ENCODE measurements around the gene EXO1. TPM values are rescaled to one million over a fixed set of nuclear protein-coding genes. Genes with fewer than 3 reads are reported as not detected.
"Not testable (repeated sequence)": the region's sequence is repeated elsewhere in the genome, so short reads cannot be mapped to it uniquely, and the experiment has no call there.

Gene EXO1
- total and polyA plus RNA-seq, 5 donors from 2014 or later, result 0.83 to 2.7 (median 2.0) TPM

DNA sequence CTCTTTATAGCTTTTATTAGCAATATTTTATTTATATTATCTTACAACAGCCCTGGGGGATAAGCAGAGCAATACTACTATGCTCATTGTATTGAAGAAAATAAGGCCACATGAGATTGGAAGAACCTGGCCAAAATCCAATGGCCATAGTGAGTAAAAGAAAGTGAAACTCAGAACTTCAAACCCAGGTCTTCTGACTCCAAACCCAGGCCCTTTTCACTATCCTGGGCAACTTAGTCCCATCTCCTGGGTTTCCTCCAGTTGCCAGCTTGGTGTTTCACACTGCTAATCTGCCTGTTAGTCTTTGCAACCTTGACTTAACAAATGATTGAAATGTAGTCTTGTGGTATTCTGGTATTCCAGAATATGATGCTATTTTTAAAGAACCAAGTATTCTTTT, 22.4 kb upstream of the EXO1 start:
- Mint-ChIP-seq H3K4me1 (no peaks in the 10 kb centered on the region), H3K4me3 (no peak overlapping the region), H3K36me3 (no peaks in the 10 kb centered on the region), H3K9me3 (no peaks in the 10 kb centered on the region), H3K27ac (no peak overlapping the region), H3K27me3 (peaks cover 4% of the 10 kb centered on the region)
- H3K4me1 ChIP-seq (ENCODE audit: control insufficient read depth, insufficient read depth, low read length, poor library complexity, severe bottlenecking), result no peaks in the 10 kb centered on the region
- H3K36me3 ChIP-seq (ENCODE audit: control insufficient read depth, insufficient read depth, low read length), result no peaks in the 10 kb centered on the region
- no peak overlapping the region for H3K4me3 ChIP-seq (ENCODE audit: low read depth, low read length)
- H3K27ac ChIP-seq (ENCODE audit: insufficient read depth, low read length, poor library complexity, severe bottlenecking), result no peak overlapping the region
- DNase-seq (no peak), ATAC-seq (ENCODE audit: low read depth in 2 of 2) (no peak)
- H3K27me3 ChIP-seq (ENCODE audit: control insufficient read depth, insufficient read depth, low read length), result no peaks in the 10 kb centered on the region
- no peaks in the 10 kb centered on the region for H3K9me3 ChIP-seq (ENCODE audit: control insufficient read depth in 2 of 2, low read length in 2 of 2)

DNA sequence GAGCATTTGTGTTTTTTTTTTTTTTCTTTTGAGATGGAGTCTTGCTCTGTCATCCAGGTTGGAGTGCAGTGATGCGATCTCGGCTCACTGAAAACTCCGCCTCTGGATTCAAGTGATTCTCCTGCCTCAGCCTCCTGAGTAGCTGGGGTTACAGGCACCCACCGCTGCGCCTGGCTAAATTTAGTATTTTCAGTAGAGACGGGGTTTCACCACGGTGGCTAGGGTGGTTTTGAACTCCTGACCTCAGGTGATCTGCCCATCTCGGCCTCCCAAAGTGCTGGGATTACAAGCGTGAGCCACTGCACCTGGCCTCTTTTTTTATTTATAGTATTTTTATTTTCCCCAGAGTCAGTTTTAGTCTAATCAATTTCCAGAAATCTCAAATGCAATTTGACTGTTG, 21.4 kb upstream of the EXO1 start:
- not testable (repeated sequence) for H3K4me3 Mint-ChIP-seq; H3K9me3 Mint-ChIP-seq; H3K36me3 ChIP-seq (ENCODE audit: control insufficient read depth, insufficient read depth, low read length); H3K4me3 ChIP-seq (ENCODE audit: low read depth, low read length); H3K27ac ChIP-seq (ENCODE audit: insufficient read depth, low read length, poor library complexity, severe bottlenecking); H3K27me3 Mint-ChIP-seq; H3K36me3 Mint-ChIP-seq; H3K9me3 ChIP-seq (ENCODE audit: control insufficient read depth in 2 of 2, low read length in 2 of 2); DNase-seq; H3K4me1 ChIP-seq (ENCODE audit: control insufficient read depth, insufficient read depth, low read length, poor library complexity, severe bottlenecking); H3K4me1 Mint-ChIP-seq; ATAC-seq (ENCODE audit: low read depth in 2 of 2); H3K27me3 ChIP-seq (ENCODE audit: control insufficient read depth, insufficient read depth, low read length)
- peak overlapping the region in 1 of 3 donors; percentile 71 for H3K27ac Mint-ChIP-seq

DNA sequence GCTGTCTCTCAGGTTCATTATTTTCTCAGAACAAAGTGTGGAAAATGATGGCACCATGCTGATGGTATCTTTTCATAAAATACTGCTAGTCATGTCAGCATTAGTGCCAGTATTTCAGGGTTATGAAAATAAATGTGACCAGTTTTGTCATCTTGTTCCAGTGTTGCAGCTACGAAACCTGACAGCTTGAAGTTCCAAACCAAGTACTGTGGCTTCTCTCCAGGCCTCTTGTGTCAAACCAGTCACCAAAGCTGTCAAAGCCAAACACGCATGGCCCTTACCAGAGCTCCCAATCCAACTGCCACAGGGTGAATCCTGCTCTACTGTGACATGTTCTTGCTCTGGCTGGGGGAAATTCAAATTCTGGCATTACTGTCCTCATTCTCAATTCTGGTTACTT, 20.7 kb upstream of the EXO1 start:
- H3K4me1 Mint-ChIP-seq, result no peaks in the 10 kb centered on the region
- Histone ChIP-seq H3K27ac (ENCODE audit: insufficient read depth, low read length, poor library complexity, severe bottlenecking) (no peak overlapping the region), H3K36me3 (ENCODE audit: control insufficient read depth, insufficient read depth, low read length) (no peaks in the 10 kb centered on the region), H3K9me3 (ENCODE audit: control insufficient read depth in 2 of 2, low read length in 2 of 2) (no peaks in the 10 kb centered on the region), H3K27me3 (ENCODE audit: control insufficient read depth, insufficient read depth, low read length) (no peaks in the 10 kb centered on the region), H3K4me3 (ENCODE audit: low read depth, low read length) (no peak overlapping the region), H3K4me1 (ENCODE audit: control insufficient read depth, insufficient read depth, low read length, poor library complexity, severe bottlenecking) (no peaks in the 10 kb centered on the region)
- H3K27me3 Mint-ChIP-seq, result peaks cover 4% of the 10 kb centered on the region
- ATAC-seq (ENCODE audit: low read depth in 2 of 2) (no peak), DNase-seq (no peak)
- no peak overlapping the region for H3K27ac Mint-ChIP-seq
- no peak overlapping the region for H3K4me3 Mint-ChIP-seq
- H3K36me3 Mint-ChIP-seq, result no peaks in the 10 kb centered on the region
- no peaks in the 10 kb centered on the region for H3K9me3 Mint-ChIP-seq

DNA sequence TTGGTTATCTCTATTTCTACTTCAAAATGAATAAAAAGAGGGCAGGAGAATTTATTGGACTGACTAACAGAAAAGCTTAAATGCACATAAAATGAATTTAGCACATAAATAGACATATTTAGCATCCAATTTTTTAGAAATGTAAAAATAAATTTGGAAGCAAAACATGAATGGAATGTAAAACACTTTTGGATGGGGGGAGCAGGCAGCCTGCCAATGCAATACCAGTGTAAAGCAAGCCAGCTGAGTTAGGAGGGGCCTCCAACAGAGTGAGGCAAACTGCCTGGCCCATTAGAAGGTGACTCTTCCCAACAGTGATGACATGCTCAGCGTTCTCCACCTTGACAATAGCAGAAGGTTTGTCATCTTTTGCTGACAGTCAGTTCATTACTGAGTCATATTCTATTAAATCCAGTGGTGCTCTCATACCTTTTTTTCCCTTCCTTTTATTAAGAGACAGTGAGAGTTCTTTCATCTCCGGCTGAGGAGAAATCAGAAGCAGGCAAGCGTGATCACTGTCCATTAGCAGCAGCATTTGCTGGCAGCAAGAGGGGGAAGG, 19.5 kb upstream of the EXO1 start:
- Histone ChIP-seq H3K27ac (ENCODE audit: insufficient read depth, low read length, poor library complexity, severe bottlenecking) (no peak overlapping the region), H3K4me3 (ENCODE audit: low read depth, low read length) (no peak overlapping the region), H3K27me3 (ENCODE audit: control insufficient read depth, insufficient read depth, low read length) (no peaks in the 10 kb centered on the region), H3K9me3 (ENCODE audit: control insufficient read depth in 2 of 2, low read length in 2 of 2) (no peaks in the 10 kb centered on the region), H3K4me1 (ENCODE audit: control insufficient read depth, insufficient read depth, low read length, poor library complexity, severe bottlenecking) (no peaks in the 10 kb centered on the region), H3K36me3 (ENCODE audit: control insufficient read depth, insufficient read depth, low read length) (no peaks in the 10 kb centered on the region)
- no peak overlapping the region for H3K27ac Mint-ChIP-seq
- H3K4me3 Mint-ChIP-seq, result no peak overlapping the region
- no peaks in the 10 kb centered on the region for H3K4me1 Mint-ChIP-seq
- DNase-seq, result no peak
- peaks cover 9% of the 10 kb centered on the region for H3K27me3 Mint-ChIP-seq
- no peak for ATAC-seq (ENCODE audit: low read depth in 2 of 2)
- H3K9me3 Mint-ChIP-seq, result no peaks in the 10 kb centered on the region
- H3K36me3 Mint-ChIP-seq, result no peaks in the 10 kb centered on the region

DNA sequence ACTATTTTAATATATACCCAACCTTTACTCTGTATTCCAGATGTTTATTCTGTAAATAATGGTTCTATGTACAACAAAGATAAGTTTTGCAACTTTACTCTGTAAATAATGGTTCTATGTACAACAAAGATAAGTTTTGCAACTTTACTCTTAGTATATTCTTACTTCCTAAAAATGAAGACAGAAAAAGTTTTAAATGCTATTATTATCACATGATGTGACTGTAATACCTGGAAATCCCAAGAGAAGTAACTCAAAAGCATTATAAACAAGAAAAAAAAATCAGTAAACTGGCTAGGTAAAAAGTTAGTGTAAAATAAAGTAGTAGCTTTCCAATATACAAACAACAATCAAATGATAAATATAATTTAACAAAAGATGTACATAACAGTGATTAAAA, 18.5 kb upstream of the EXO1 start:
- no peak overlapping the region for H3K4me3 ChIP-seq (ENCODE audit: low read depth, low read length)
- H3K27me3 ChIP-seq (ENCODE audit: control insufficient read depth, insufficient read depth, low read length), result no peaks in the 10 kb centered on the region
- H3K9me3 ChIP-seq (ENCODE audit: control insufficient read depth in 2 of 2, low read length in 2 of 2), result no peaks in the 10 kb centered on the region
- no peaks in the 10 kb centered on the region for H3K4me1 Mint-ChIP-seq
- no peaks in the 10 kb centered on the region for H3K9me3 Mint-ChIP-seq
- no peak for ATAC-seq (ENCODE audit: low read depth in 2 of 2)
- H3K27me3 Mint-ChIP-seq, result peaks cover 9% of the 10 kb centered on the region
- H3K4me1 ChIP-seq (ENCODE audit: control insufficient read depth, insufficient read depth, low read length, poor library complexity, severe bottlenecking), result no peaks in the 10 kb centered on the region
- no peak for DNase-seq
- H3K4me3 Mint-ChIP-seq, result no peak overlapping the region
- no peaks in the 10 kb centered on the region for H3K36me3 Mint-ChIP-seq
- H3K27ac ChIP-seq (ENCODE audit: insufficient read depth, low read length, poor library complexity, severe bottlenecking), result no peak overlapping the region
- H3K36me3 ChIP-seq (ENCODE audit: control insufficient read depth, insufficient read depth, low read length), result no peaks in the 10 kb centered on the region
- no peak overlapping the region for H3K27ac Mint-ChIP-seq

DNA sequence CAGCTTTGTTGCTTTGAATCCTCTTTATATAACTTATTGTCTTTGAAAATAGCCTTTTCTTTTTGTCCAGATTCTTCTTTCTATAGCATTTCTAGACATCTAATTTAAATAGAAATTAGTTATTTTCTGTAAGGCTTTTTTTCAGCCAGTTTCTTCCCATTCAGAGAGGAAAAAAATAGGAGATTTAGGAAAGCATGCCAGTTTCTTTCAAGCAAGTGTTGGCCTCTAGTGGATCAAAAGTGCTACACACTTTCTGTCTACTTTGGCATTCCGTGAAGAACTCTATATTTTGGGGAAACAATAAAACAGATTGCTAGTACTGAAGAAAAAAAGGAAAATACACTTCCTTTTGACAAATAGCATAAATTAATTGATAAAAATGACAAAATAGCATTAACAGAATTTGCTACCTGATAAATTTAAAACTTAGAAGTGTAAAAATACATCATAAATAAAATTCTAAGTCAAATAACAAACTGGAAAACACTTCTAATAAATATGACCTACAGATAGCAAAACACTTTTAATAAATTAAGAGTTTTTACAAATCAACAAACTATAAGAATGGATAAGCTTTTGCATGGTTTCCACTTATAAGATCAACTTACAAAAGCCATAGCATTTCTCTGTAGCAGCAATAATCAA, 13.1 kb upstream of the EXO1 start:
- H3K27me3 Mint-ChIP-seq, result peaks cover 23% of the 10 kb centered on the region
- no peaks in the 10 kb centered on the region for H3K36me3 ChIP-seq (ENCODE audit: control insufficient read depth, insufficient read depth, low read length)

DNA sequence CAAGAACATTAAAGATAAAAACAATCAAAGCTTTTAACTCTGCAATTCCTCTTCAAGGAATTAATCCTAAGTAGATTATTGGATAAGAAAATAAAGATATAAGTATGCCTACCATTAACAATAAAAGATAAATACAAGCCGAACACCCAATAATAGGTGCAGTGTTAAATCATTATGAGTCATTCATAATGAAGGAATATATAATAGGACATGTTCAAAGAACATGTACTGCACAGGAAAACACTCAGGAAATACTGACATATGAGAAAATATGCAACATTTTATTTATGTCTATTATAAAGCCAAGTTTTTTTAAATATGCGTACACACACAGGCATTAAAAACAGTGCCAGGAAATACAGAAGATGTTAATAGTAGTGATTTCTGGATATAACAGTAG, 11.1 kb upstream of the EXO1 start:
- Histone ChIP-seq H3K9me3 (ENCODE audit: control insufficient read depth in 2 of 2, low read length in 2 of 2) (no peaks in the 10 kb centered on the region), H3K4me1 (ENCODE audit: control insufficient read depth, insufficient read depth, low read length, poor library complexity, severe bottlenecking) (no peaks in the 10 kb centered on the region), H3K27ac (ENCODE audit: insufficient read depth, low read length, poor library complexity, severe bottlenecking) (no peak overlapping the region), H3K36me3 (ENCODE audit: control insufficient read depth, insufficient read depth, low read length) (no peaks in the 10 kb centered on the region), H3K27me3 (ENCODE audit: control insufficient read depth, insufficient read depth, low read length) (peaks cover 5% of the 10 kb centered on the region), H3K4me3 (ENCODE audit: low read depth, low read length) (no peak overlapping the region)
- no peaks in the 10 kb centered on the region for H3K9me3 Mint-ChIP-seq
- DNase-seq (no peak), ATAC-seq (ENCODE audit: low read depth in 2 of 2) (no peak)
- peaks cover 0 to 10% (median 4%) of the 10 kb centered on the region in 4 donors for H3K4me1 Mint-ChIP-seq
- no peaks in the 10 kb centered on the region for H3K36me3 Mint-ChIP-seq
- no peak overlapping the region for H3K27ac Mint-ChIP-seq
- H3K27me3 Mint-ChIP-seq, result peaks cover 27% of the 10 kb centered on the region
- H3K4me3 Mint-ChIP-seq, result no peak overlapping the region

More for the DNA sequence above, 13.1 kb upstream of the EXO1 start:
- Histone ChIP-seq H3K4me1 (ENCODE audit: control insufficient read depth, insufficient read depth, low read length, poor library complexity, severe bottlenecking) (no peaks in the 10 kb centered on the region), H3K9me3 (ENCODE audit: control insufficient read depth in 2 of 2, low read length in 2 of 2) (no peaks in the 10 kb centered on the region), H3K27me3 (ENCODE audit: control insufficient read depth, insufficient read depth, low read length) (peaks cover 5% of the 10 kb centered on the region), H3K27ac (ENCODE audit: insufficient read depth, low read length, poor library complexity, severe bottlenecking) (no peak overlapping the region), H3K4me3 (ENCODE audit: low read depth, low read length) (no peak overlapping the region)
- no peak overlapping the region for H3K4me3 Mint-ChIP-seq
- DNase-seq, result no peak
- ATAC-seq (ENCODE audit: low read depth in 2 of 2), result no peak
- no peaks in the 10 kb centered on the region for H3K9me3 Mint-ChIP-seq
- peaks cover 0 to 9% (median 4%) of the 10 kb centered on the region in 4 donors for H3K4me1 Mint-ChIP-seq
- H3K36me3 Mint-ChIP-seq, result no peaks in the 10 kb centered on the region
- no peak overlapping the region for H3K27ac Mint-ChIP-seq

DNA sequence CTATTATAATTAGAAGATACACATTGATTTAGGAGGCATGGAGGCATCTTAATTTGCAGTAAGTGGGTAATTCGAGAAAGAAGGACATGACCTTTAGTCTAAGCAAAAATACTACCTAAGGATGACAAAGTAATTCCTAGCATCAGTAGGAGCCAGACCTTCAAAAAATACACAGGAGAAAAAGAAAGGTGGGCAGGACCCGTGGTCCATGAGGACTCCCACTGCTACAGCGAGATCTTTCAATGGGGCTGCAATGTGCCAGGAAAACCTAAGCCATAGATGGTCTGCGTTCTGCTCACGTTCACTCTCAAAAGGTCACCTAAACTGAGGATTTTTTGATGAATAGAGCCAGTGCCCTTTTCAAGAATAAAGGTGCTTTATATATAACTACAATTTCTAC, 10.6 kb upstream of the EXO1 start:
- Histone ChIP-seq H3K9me3 (ENCODE audit: control insufficient read depth in 2 of 2, low read length in 2 of 2) (no peaks in the 10 kb centered on the region), H3K4me3 (ENCODE audit: low read depth, low read length) (no peak overlapping the region), H3K27ac (ENCODE audit: insufficient read depth, low read length, poor library complexity, severe bottlenecking) (no peak overlapping the region), H3K36me3 (ENCODE audit: control insufficient read depth, insufficient read depth, low read length) (no peaks in the 10 kb centered on the region), H3K4me1 (ENCODE audit: control insufficient read depth, insufficient read depth, low read length, poor library complexity, severe bottlenecking) (no peaks in the 10 kb centered on the region), H3K27me3 (ENCODE audit: control insufficient read depth, insufficient read depth, low read length) (peaks cover 5% of the 10 kb centered on the region)
- no peak overlapping the region for H3K27ac Mint-ChIP-seq
- no peak overlapping the region for H3K4me3 Mint-ChIP-seq
- DNase-seq (no peak), ATAC-seq (ENCODE audit: low read depth in 2 of 2) (no peak)
- no peaks in the 10 kb centered on the region for H3K9me3 Mint-ChIP-seq
- H3K4me1 Mint-ChIP-seq, result peaks cover 0 to 10% (median 4%) of the 10 kb centered on the region in 4 donors
- no peaks in the 10 kb centered on the region for H3K36me3 Mint-ChIP-seq
- peaks cover 27% of the 10 kb centered on the region for H3K27me3 Mint-ChIP-seq
